PC-9 (cell line): ENCODE results near the gene UBAC1. TPM values are rescaled to one million over a fixed set of nuclear protein-coding genes. Genes with fewer than 3 reads are reported as not detected.

Source experiments
- BruUV-seq: library from RNA; stranded (reverse); fragments of 400-500 nt; replicated peaks from 2 replicates; lab custom pipeline; 2021; lab: Mats Ljungman, UMichigan
- CTCF ChIA-PET: fragments of 300-600 bp; sonication (Branson Sonifier 250); formaldehyde crosslinking; loops from one replicate; lab custom pipeline; 2022; ENCODE audit warnings: antibody characterized with exemption; lab: Charles Lee
- POLR2A ChIA-PET: fragments of 300-600 bp; sonication (Branson Sonifier 250); formaldehyde crosslinking; loops from one replicate; lab custom pipeline; 2022; ENCODE audit warnings: antibody characterized with exemption; ENCODE audit not compliant: unreplicated experiment; lab: Charles Lee
- DNase-seq, 2 experiments: peaks; one replicate each; pipeline versions ENCODE4 v3.0.0 to v3.0.0-alpha.2; 2015 to 2022; ENCODE audit warnings: mixed read lengths in 1 of 2
- H2AFZ ChIP-seq: fragments of 200-600 bp; sonication (generic); 2 replicates; pipeline ENCODE4 v1.8.1; 2017; ENCODE audit warnings: antibody characterized with exemption
- H3F3A ChIP-seq: fragments of 200-600 bp; sonication (generic); 2 replicates; pipeline ENCODE4 v1.8.1; 2017; ENCODE audit warnings: antibody characterized with exemption, mild to moderate bottlenecking, low read depth; ENCODE audit not compliant: insufficient read depth
- H3K27ac ChIP-seq: fragments of 200-600 bp; sonication (generic); 2 replicates; pipeline ENCODE4 v1.6.1; 2016; ENCODE audit warnings: mixed run types
- H3K27me3 ChIP-seq: fragments of 200-600 bp; sonication (generic); 2 replicates; pipeline ENCODE4 v1.6.1; 2016; ENCODE audit warnings: low read depth, mixed run types; ENCODE audit not compliant: insufficient read depth
- H3K36me3 ChIP-seq: fragments of 200-600 bp; sonication (generic); 2 replicates; pipeline ENCODE4 v1.6.1; 2016; ENCODE audit warnings: low read depth, mixed run types
- H3K4me1 ChIP-seq: fragments of 200-600 bp; sonication (generic); replicated peaks from 2 replicates; pipeline ENCODE4 v1.6.1; 2016; ENCODE audit warnings: mixed run types; ENCODE audit not compliant: insufficient read depth
- H3K4me2 ChIP-seq: fragments of 200-600 bp; sonication (generic); 2 replicates; pipeline ENCODE4 v1.6.1; 2017; ENCODE audit warnings: mixed run types
- H3K4me3 ChIP-seq: fragments of 200-600 bp; sonication (generic); 2 replicates; pipeline ENCODE4 v1.6.1; 2016; ENCODE audit warnings: mixed run types
- H3K79me2 ChIP-seq: fragments of 200-600 bp; sonication (generic); 2 replicates; pipeline ENCODE4 v1.6.1; 2017; ENCODE audit warnings: low read depth, mixed run types
- H3K9me2 ChIP-seq: fragments of 200-600 bp; sonication (generic); 2 replicates; pipeline ENCODE4 v1.8.1; 2017; ENCODE audit warnings: mild to moderate bottlenecking; ENCODE audit not compliant: insufficient read depth
- H3K9me3 ChIP-seq: fragments of 200-600 bp; sonication (generic); 2 replicates; pipeline ENCODE4 v1.8.1; 2016; ENCODE audit warnings: low read depth; ENCODE audit not compliant: insufficient read depth
- H4K20me1 ChIP-seq: fragments of 200-600 bp; sonication (generic); 2 replicates; pipeline ENCODE4 v1.8.1; 2017; ENCODE audit not compliant: insufficient read depth
- CTCF ChIP-seq: fragments of 200-600 bp; sonication (generic); conservative IDR thresholded peaks from 2 replicates; pipeline ENCODE4 v1.6.1; 2017; ENCODE audit warnings: mixed run types, antibody characterized with exemption, mild to moderate bottlenecking, moderate library complexity
- EZH2 ChIP-seq: fragments of 200-600 bp; sonication (generic); IDR thresholded peaks from 2 replicates; pipeline ENCODE4 v1.8.0; 2017; ENCODE audit warnings: antibody characterized with exemption, low read depth
- intact Hi-C: fragments of 100-400 bp; cut with micrococcal nuclease; formaldehyde crosslinking; loops from one replicate; pipeline ENCODE4 v1.10.0; 2022; ENCODE audit not compliant: unreplicated experiment
- total RNA-seq: library from RNA; stranded (reverse); gene quantifications from 2 replicates; pipeline ENCODE4 v1.2.3, GENCODE V29; 2021

Gene UBAC1
- total RNA-seq, 1 experiment from 2014 or later: 27.6 TPM

GRCh38 chr9:135979547-135980166 lies 18.5 kb upstream of the UBAC1 start:
- no TSS peak for BruUV-seq
- CTCF ChIA-PET: no interaction called here
- intact Hi-C loops: no loop called here

GRCh38 chr9:135978642-135979546 lies 17.7 kb upstream of the UBAC1 start:
- no peaks in the 10 kb centered on the region for H4K20me1 ChIP-seq
- DNase-seq: no peak
- no peak overlapping the region for H3K27ac ChIP-seq
- no peaks in the 10 kb centered on the region for H3F3A ChIP-seq
- H2AFZ ChIP-seq: no peak overlapping the region
- ChIA-PET CTCF (no interaction called here), POLR2A (no interaction called here)
- no TSS peak for BruUV-seq
- H3K4me2 ChIP-seq: no peak overlapping the region
- no peaks in the 10 kb centered on the region for H3K4me1 ChIP-seq
- intact Hi-C loops: no loop called here
- H3K4me3 ChIP-seq: no peak overlapping the region
- no peaks in the 10 kb centered on the region for H3K9me3 ChIP-seq
- TF ChIP-seq EZH2 (no peak), CTCF (no peak)
- no peaks in the 10 kb centered on the region for H3K9me2 ChIP-seq
- no peaks in the 10 kb centered on the region for H3K27me3 ChIP-seq
- H3K79me2 ChIP-seq: no peaks in the 10 kb centered on the region
- H3K36me3 ChIP-seq: no peaks in the 10 kb centered on the region

More at GRCh38 chr9:135979547-135980166, 18.5 kb upstream of the UBAC1 start:
- H3K27ac ChIP-seq: no peak overlapping the region
- no peaks in the 10 kb centered on the region for H3K9me2 ChIP-seq
- no peak overlapping the region for H3K4me2 ChIP-seq
- POLR2A ChIA-PET: no interaction called here
- no peaks in the 10 kb centered on the region for H3K27me3 ChIP-seq
- DNase-seq: no peak
- H3F3A ChIP-seq: no peaks in the 10 kb centered on the region
- H3K36me3 ChIP-seq: no peaks in the 10 kb centered on the region
- no peak overlapping the region for H2AFZ ChIP-seq
- TF ChIP-seq EZH2 (no peak), CTCF (no peak)
- H4K20me1 ChIP-seq: no peaks in the 10 kb centered on the region
- H3K4me3 ChIP-seq: no peak overlapping the region
- no peaks in the 10 kb centered on the region for H3K4me1 ChIP-seq
- no peaks in the 10 kb centered on the region for H3K79me2 ChIP-seq
- no peaks in the 10 kb centered on the region for H3K9me3 ChIP-seq

- DNase-seq: no peak
- H3F3A ChIP-seq: no peaks in the 10 kb centered on the region
- intact Hi-C loops: no loop called here
- no peaks in the 10 kb centered on the region for H3K27me3 ChIP-seq
- H3K27ac ChIP-seq: no peak overlapping the region
- H3K9me3 ChIP-seq: no peaks in the 10 kb centered on the region
- no peaks in the 10 kb centered on the region for H3K9me2 ChIP-seq
- no TSS peak for BruUV-seq
- H3K36me3 ChIP-seq: no peaks in the 10 kb centered on the region
- TF ChIP-seq EZH2 (no peak), CTCF (no peak)
- H3K4me1 ChIP-seq: no peaks in the 10 kb centered on the region
- CTCF ChIA-PET: no interaction called here
- POLR2A ChIA-PET: no interaction called here
- H2AFZ ChIP-seq: no peak overlapping the region
- H4K20me1 ChIP-seq: no peaks in the 10 kb centered on the region
- H3K79me2 ChIP-seq: no peaks in the 10 kb centered on the region
- no peak overlapping the region for H3K4me2 ChIP-seq
- H3K4me3 ChIP-seq: no peak overlapping the region
Observed at GRCh38 chr9:135976944-135977343, 15.8 kb upstream of the UBAC1 start.
